RWPE2 (cell line): ENCODE data around the gene LSS.

Experiments
- ATAC-seq: fragments of 200-7000 bp; cut with Tn5 transposase; 3 replicates; pipeline ENCODE4 v1.9.1; 2021; ENCODE audit warnings: low read depth
- DNase-seq: peaks from one replicate; pipeline ENCODE4 v3.0.0-alpha.2; 2020; ENCODE audit warnings: low spot score
- H3K27ac ChIP-seq: fragments of 450-650 bp; 2 replicates; pipeline ENCODE4 v1.5.1; 2017; ENCODE audit warnings: mild to moderate bottlenecking; ENCODE audit not compliant: poor library complexity, severe bottlenecking
- H3K27me3 ChIP-seq: fragments of 250-450 bp; sonication (Bioruptor Pico); 2 replicates; pipeline ENCODE4 v1.5.1; 2021; ENCODE audit warnings: mild to moderate bottlenecking, moderate library complexity; ENCODE audit not compliant: insufficient read depth, poor library complexity, severe bottlenecking
- H3K36me3 ChIP-seq: fragments of 250-450 bp; sonication (Bioruptor Pico); 2 replicates; pipeline ENCODE4 v1.5.1; 2020; ENCODE audit warnings: low read depth, mild to moderate bottlenecking, moderate library complexity
- H3K4me1 ChIP-seq: fragments of 250-450 bp; sonication (Bioruptor Pico); 2 replicates; pipeline ENCODE4 v1.5.1; 2021; ENCODE audit warnings: mild to moderate bottlenecking, moderate library complexity; ENCODE audit not compliant: insufficient read depth, poor library complexity, severe bottlenecking
- H3K4me3 ChIP-seq: fragments of 250-450 bp; sonication (Bioruptor Pico); 2 replicates; pipeline ENCODE4 v1.5.1; 2021; ENCODE audit warnings: mild to moderate bottlenecking, moderate library complexity; ENCODE audit not compliant: severe bottlenecking
- H3K9me3 ChIP-seq: fragments of 250-450 bp; sonication (Bioruptor Pico); 2 replicates; pipeline ENCODE4 v1.5.1; 2021; ENCODE audit warnings: mild to moderate bottlenecking, moderate library complexity; ENCODE audit not compliant: severe bottlenecking
- CTCF ChIP-seq: fragments of 450-650 bp; IDR thresholded peaks from one replicate; pipeline ENCODE4 v1.5.1; 2017; ENCODE audit warnings: mild to moderate bottlenecking, moderate library complexity; ENCODE audit not compliant: poor library complexity, severe bottlenecking

LSS gene

GRCh38 chr21:46208761-46209721 lies 19.5 kb downstream of the LSS start:
- no peaks in the 10 kb centered on the region for H3K4me1 ChIP-seq

GRCh38 chr21:46207920-46208591 lies 20.5 kb downstream of the LSS start:
- H3K9me3 ChIP-seq, result no peaks in the 10 kb centered on the region
- no peak for TF ChIP-seq CTCF
- no peak for ATAC-seq

More at GRCh38 chr21:46208761-46209721, 19.5 kb downstream of the LSS start:
- Histone ChIP-seq H3K27ac (no peak overlapping the region), H3K4me3 (no peak overlapping the region), H3K36me3 (peaks cover 89% of the 10 kb centered on the region), H3K9me3 (no peaks in the 10 kb centered on the region), H3K27me3 (no peaks in the 10 kb centered on the region)
- DNase-seq, result peak; percentile 69
- TF ChIP-seq CTCF, result no peak
- ATAC-seq, result no peak

GRCh38 chr21:46207006-46207919 lies 21.3 kb downstream of the LSS start:
- no peak overlapping the region for H3K27ac ChIP-seq
- no peaks in the 10 kb centered on the region for H3K9me3 ChIP-seq
- H3K4me3 ChIP-seq, result no peak overlapping the region
- peaks cover 93% of the 10 kb centered on the region for H3K36me3 ChIP-seq
- H3K27me3 ChIP-seq, result no peaks in the 10 kb centered on the region
- DNase-seq (peak; percentile 63), ATAC-seq (no peak)
- no peak for TF ChIP-seq CTCF
- H3K4me1 ChIP-seq, result no peaks in the 10 kb centered on the region

More at GRCh38 chr21:46207920-46208591, 20.5 kb downstream of the LSS start:
- Histone ChIP-seq H3K36me3 (peaks cover 92% of the 10 kb centered on the region), H3K4me3 (no peak overlapping the region), H3K27ac (no peak overlapping the region), H3K27me3 (no peaks in the 10 kb centered on the region), H3K4me1 (no peaks in the 10 kb centered on the region)
- no peak for DNase-seq

DNA sequence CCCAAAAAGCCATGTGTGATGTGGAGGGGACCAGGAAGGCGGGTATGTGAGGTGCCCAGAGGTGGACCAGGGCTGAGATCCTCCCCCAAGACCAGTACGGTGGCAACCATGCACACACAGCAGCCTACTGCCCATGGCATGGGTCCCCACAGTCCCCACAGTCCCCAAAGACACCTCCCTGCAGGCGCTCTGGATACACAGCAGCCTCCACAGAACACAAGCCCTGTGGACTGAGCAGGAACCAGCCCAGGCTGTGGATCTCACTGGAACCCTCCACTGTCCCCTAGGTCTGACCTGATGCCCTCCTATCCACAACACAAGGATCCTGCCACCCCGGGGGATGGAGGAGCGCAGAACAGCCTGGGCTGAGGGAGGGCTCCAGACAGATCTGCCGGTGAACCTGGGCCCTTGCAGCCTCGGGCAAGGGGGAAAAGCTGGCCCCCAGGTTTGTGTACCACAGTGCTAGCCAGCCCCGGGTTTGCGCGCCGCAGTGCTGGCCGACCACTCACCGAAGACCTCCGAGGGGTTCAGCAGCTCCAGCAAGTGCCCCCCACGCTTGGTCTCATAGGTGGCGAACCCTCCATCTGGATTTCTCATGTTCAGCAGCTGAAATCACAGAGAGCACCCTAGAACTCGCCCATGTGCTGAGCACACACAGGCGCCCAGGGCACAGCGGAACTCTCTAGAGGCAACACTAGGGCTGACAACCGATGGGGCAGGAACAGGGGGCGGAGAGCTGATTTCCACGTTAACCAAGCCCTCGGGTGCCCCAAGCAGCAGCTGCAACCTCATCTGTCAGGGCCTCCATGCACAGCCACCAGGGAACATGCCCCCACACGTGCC lies 22.2 kb downstream of the LSS start:
- Histone ChIP-seq H3K4me3 (no peak overlapping the region), H3K36me3 (peaks cover 88% of the 10 kb centered on the region), H3K9me3 (no peaks in the 10 kb centered on the region), H3K4me1 (no peaks in the 10 kb centered on the region), H3K27me3 (no peaks in the 10 kb centered on the region), H3K27ac (no peak overlapping the region)
- ATAC-seq (no peak), DNase-seq (peak; percentile 64)
- no peak for TF ChIP-seq CTCF
